H1 (cell line): ENCODE results near the gene SIRT6. TPM values are rescaled to one million over a fixed set of nuclear protein-coding genes. Genes with fewer than 3 reads are reported as not detected.

ENCODE experiments used
- ASH2L ChIP-seq: fragments of 200-600, 300-600 bp; sonication (generic); IDR thresholded peaks from one replicate; pipeline ENCODE4 v1.7.1; 2017; ENCODE audit warnings: low read length
- BRCA1 ChIP-seq: IDR thresholded peaks from 2 replicates; pipeline ENCODE4 v1.6.1; 2012; ENCODE audit warnings: low read depth, low read length, improper control_type of control experiment
- CBX5 ChIP-seq: fragments of 300-800, 300-1000 bp; sonication (generic); IDR thresholded peaks from 2 replicates; pipeline ENCODE4 v1.7.1; 2016; ENCODE audit warnings: antibody characterized with exemption, low read length, low read depth
- CHD7 ChIP-seq: fragments of 300-600 bp; sonication (generic); IDR thresholded peaks from 2 replicates; pipeline ENCODE4 v1.7.1; 2012; ENCODE audit warnings: low read length, moderate library complexity, mild to moderate bottlenecking, inconsistent platforms; ENCODE audit not compliant: insufficient replicate concordance
- CTBP2 ChIP-seq: IDR thresholded peaks from 2 replicates; pipeline ENCODE4 v1.7.0; 2011; ENCODE audit warnings: borderline replicate concordance, mild to moderate bottlenecking, moderate library complexity, mixed read lengths, low read length; ENCODE audit not compliant: insufficient read depth, insufficient read length
- GTF2F1 ChIP-seq: IDR thresholded peaks from 2 replicates; pipeline ENCODE4 v1.6.1; 2012; ENCODE audit warnings: low read depth, low read length, improper control_type of control experiment, borderline replicate concordance
- HDAC6 ChIP-seq: IDR thresholded peaks from one replicate; pipeline ENCODE4 v1.7.1; 2012; ENCODE audit warnings: low read depth, mild to moderate bottlenecking, inconsistent platforms, low read length, moderate library complexity
- POU5F1 ChIP-seq: IDR thresholded peaks from 2 replicates; pipeline ENCODE4 v1.6.1; 2011; ENCODE audit warnings: low read depth, mild to moderate bottlenecking, low read length, moderate library complexity
- SIN3A ChIP-seq, 2 experiments: IDR thresholded peaks in 1 of 2; conservative IDR thresholded peaks in 1 of 2; 2 replicates each; pipeline ENCODE4 v1.6.1; 2011 to 2012; ENCODE audit warnings: low read length in 2 of 2, improper control_type of control experiment in 1 of 2, low read depth in 1 of 2, mild to moderate bottlenecking in 1 of 2
- SP2 ChIP-seq: IDR thresholded peaks from 2 replicates; pipeline ENCODE4 v1.6.1; 2012; ENCODE audit warnings: mild to moderate bottlenecking, low read length, inconsistent platforms
- ZNF274 ChIP-seq: IDR thresholded peaks from 2 replicates; pipeline ENCODE4 v1.7.0; 2012; ENCODE audit warnings: low read length, borderline replicate concordance; ENCODE audit errors: extremely low read depth
- polyA plus RNA-seq, 7 experiments: library from polyadenylated mRNA; depleted of rRNA in 3 of 7; stranded (reverse) in 5 of 7; unstranded in 2 of 7; fragments of >200 nt in 5 of 7; fragments of 200-250 nt in 2 of 7; gene quantifications; 1 replicate in 5 of 7; 2 replicates in 1 of 7; 4 replicates in 1 of 7; pipeline versions ENCODE4 v1.2.1 to v1.2.3, GENCODE V29; 2011 to 2013; ENCODE audit warnings: missing spikeins in 2 of 7, mixed read lengths in 2 of 7
- total RNA-seq: library from RNA; stranded (reverse); fragmentation: NEBNext Ultra II Directional; extraction: Animal tissue kit (Norgen Biotek cat#: 25700); gene quantifications from 2 replicates; pipeline ENCODE4 v1.2.1, GENCODE V29; 2021

SIRT6 gene
- total and polyA plus RNA-seq, 2 of the 8 experiments (the other 6 are each of a cell fraction or from before 2014, with no cell fraction given), result 25.2 to 27.0 TPM

GRCh38 chr19:4199699-4200293 is 17.4 kb upstream of the SIRT6 start (continued):
- TF ChIP-seq CHD7, result no peak
- TF ChIP-seq SIN3A (conservative IDR thresholded peaks at IDR 0.05 in 1 of 2, IDR thresholded peaks at IDR 0.05 in 1 of 2; ENCODE audit: low read depth in 1 of 2, low read length in 2 of 2), result 0 out of 4 replicates have a peak, but pooled peaks of 1 of the 2 experiments have one; percentile 59
- TF ChIP-seq CTBP2, result no peak
- TF ChIP-seq CBX5, result no peak
- no peak for TF ChIP-seq BRCA1
- TF ChIP-seq ASH2L, result no peak
- TF ChIP-seq GTF2F1, result no peak
- no peak for TF ChIP-seq SP2
- no peak for TF ChIP-seq ZNF274
- no peak for TF ChIP-seq HDAC6
- no peak for TF ChIP-seq POU5F1
